HG02981 (cell line): Measurements from ENCODE around the gene CD2AP.
A peak's percentile ranks its signal among the peaks of the same experiment; 100 is the strongest.
"Not testable (repeated sequence)": the region's sequence is repeated elsewhere in the genome, so short reads cannot be mapped to it uniquely, and the experiment has no call there.

Experiments used
- ATAC-seq: cut with Tn5 transposase; IDR thresholded peaks from one replicate; pipeline ENCODE4 v1.9.1; 2021; ENCODE audit warnings: mild to moderate bottlenecking, moderate library complexity; ENCODE audit not compliant: unreplicated experiment

The CD2AP gene, protein sequence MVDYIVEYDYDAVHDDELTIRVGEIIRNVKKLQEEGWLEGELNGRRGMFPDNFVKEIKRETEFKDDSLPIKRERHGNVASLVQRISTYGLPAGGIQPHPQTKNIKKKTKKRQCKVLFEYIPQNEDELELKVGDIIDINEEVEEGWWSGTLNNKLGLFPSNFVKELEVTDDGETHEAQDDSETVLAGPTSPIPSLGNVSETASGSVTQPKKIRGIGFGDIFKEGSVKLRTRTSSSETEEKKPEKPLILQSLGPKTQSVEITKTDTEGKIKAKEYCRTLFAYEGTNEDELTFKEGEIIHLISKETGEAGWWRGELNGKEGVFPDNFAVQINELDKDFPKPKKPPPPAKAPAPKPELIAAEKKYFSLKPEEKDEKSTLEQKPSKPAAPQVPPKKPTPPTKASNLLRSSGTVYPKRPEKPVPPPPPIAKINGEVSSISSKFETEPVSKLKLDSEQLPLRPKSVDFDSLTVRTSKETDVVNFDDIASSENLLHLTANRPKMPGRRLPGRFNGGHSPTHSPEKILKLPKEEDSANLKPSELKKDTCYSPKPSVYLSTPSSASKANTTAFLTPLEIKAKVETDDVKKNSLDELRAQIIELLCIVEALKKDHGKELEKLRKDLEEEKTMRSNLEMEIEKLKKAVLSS

DNA sequence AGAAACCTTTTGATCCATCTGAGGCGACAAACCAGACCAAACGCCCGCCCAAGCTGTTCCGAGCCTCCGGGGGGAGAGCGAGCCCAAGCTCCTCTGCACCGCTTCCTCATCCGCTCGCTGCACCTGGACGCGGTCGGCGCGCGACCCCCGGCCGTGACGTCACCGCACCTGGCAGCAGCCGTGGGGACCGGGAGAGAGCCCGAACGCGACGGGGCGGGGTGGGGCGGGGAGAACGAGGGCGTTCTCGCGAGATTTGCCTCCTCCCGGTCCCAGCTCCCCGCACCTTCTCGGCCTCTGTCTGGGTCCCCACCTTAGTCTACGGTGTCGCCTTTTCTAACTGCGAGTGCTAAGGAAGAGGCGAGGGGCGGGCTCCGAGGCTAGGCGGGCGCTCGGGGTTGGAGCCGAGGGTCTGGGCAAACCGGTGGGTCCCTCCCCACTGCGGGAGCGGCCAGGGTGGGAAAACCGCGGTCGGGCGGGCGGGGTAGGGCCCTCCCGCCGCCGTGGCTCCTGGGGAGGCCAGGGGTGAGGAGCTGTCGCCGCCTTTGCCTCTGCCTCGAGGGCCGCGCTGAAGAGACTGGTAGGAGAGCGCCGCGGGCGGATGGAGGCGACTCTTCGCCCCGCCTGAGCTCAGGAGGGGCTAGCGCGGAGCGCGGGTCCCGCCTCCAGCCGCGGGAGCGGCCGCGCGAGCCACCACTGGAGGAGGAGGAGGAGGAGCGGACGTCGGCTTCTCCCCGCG, at the start of gene CD2AP:
TSS of gene CD2AP (plus strand) at position 293 of the 736 bp plus-strand sequence. CDS start 456 bp downstream, outside the sequence.
- ATAC-seq = peak; percentile 71

GRCh38 chr6:47428288-47428687, 49.3 kb upstream of the CD2AP start:
- no peak for ATAC-seq

GRCh38 chr6:47428746-47429664, 48.6 kb upstream of the CD2AP start:
- no peak for ATAC-seq

- no peak for ATAC-seq
Observed at GRCh38 chr6:47434372-47435253, 43.0 kb upstream of the CD2AP start.

GRCh38 chr6:47435254-47435612, 42.4 kb upstream of the CD2AP start:
- no peak for ATAC-seq

- ATAC-seq = peak; percentile 46
Observed at GRCh38 chr6:47437592-47437991, 40.0 kb upstream of the CD2AP start.

- peak; percentile 75 for ATAC-seq
Observed at GRCh38 chr6:47438481-47439347, 38.9 kb upstream of the CD2AP start.

DNA sequence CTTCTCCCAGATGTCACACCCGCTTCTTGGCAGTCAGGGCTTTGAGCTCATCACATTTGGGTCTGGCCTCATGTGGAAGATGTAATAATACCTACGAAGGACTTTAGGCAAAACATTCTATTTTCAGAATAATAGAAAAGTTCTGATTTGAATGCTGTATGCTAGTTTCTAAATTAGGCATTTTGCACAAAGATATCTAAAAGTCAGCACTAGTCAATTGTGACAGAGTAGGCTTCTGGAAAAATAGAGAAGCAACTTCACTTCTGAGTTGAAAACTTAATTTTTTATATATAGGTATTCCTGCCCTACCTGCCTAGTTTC, 38.3 kb upstream of the CD2AP start:
- no peak for ATAC-seq

DNA sequence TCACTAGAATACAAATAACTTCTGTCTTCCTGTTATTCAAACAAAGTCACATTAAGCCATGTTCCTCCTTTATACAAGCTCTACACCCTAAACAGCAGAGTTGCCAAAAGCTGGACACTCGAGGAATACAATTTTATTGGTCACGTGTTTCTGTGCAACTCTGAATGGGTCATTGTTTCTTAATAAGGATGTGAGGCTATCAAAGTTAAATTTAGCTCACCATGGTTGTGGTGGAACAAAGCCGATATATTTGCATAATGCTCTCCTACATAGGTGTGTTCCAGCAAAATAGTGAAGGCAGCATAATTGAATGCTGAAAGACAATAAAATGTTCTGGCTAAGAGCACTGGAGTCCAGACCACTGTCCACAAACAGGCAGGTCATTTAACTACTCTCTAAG, 36.9 kb upstream of the CD2AP start:
- peak; percentile 77 for ATAC-seq

- not testable (repeated sequence) for ATAC-seq
Observed at GRCh38 chr6:47444964-47445363, 32.6 kb upstream of the CD2AP start.

- ATAC-seq = no peak
Observed at GRCh38 chr6:47446669-47447330, 30.8 kb upstream of the CD2AP start.

DNA sequence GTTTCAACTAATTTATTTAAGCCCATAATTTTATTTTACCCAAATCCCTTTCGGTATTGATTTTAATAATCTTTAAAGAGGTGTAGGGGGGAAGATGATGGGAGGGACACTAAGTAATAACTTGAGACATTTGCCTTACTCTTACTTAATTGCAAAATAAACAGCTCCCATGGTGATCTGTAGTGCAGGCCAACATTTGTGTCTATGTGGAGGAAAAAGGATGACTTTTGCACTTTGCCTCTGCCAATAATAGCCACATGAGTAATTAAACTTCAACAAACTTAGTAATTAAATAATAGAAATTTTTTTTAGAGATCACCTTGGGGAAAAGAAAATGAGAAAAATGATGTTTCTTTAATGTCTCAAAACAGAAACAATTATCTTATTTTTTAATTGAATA, 29.9 kb upstream of the CD2AP start:
- no peak for ATAC-seq

- ATAC-seq = no peak
Observed at GRCh38 chr6:47451162-47451561, 26.4 kb upstream of the CD2AP start.

- no peak for ATAC-seq
Observed at GRCh38 chr6:47452899-47453298, 24.7 kb upstream of the CD2AP start.

DNA sequence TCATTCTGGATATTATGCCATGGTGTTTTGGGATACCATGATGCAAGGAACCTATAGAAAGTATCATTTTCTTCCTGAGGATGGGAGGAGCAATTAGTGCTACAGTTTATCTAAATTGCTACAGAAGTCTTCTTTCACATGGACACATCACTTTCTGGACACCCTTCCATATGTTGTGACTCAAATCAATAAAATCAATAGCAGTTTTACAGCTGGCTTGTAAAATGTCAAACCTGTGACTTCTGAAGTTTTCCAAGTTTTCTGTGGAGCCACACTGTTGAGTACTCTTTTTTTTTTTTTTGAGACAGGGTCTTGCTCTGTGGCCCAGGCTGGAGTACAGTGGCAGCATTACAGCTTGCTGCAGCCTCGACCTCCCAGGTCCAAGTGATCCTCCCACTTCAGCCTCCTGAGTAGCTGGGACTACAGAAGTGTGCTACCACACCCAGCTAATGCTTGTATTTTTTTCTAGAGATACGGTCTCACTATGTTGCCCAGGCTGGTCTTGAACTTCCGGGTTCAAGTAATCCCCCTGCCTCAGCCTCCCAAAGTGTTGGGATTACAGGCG, 24.1 kb upstream of the CD2AP start:
- ATAC-seq = no peak

DNA sequence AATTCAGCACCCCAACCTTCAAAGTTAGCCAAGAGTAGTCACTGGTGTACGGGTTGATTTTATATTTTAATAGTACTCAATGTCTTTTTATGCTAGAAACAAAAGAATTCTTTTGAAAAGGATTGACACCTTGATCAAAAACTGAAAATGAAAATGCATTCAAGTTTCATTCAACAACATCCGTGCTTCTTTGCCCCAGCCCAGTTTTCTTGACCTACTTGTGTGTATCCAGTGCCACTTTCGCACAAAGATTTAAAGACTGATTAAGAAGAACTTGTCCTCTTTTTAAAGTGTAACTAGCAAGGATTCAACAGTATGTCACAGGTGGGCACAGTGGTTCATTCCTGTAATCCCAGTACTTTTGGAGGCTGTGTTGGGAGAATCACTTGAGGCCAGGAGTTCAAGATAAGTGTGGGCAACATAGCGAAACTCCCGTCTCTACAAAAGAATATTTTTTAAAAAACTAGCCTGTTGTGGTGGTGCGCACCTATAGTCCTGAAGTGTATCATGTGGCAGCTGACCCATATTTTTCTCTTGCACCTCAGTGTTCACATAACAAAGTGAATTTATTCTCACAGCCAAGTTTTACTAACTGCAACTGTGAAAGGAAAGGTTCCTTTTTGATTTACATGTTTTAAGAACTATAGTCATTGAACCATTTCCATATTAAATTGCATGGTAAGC, 22.7 kb upstream of the CD2AP start:
- no peak for ATAC-seq

DNA sequence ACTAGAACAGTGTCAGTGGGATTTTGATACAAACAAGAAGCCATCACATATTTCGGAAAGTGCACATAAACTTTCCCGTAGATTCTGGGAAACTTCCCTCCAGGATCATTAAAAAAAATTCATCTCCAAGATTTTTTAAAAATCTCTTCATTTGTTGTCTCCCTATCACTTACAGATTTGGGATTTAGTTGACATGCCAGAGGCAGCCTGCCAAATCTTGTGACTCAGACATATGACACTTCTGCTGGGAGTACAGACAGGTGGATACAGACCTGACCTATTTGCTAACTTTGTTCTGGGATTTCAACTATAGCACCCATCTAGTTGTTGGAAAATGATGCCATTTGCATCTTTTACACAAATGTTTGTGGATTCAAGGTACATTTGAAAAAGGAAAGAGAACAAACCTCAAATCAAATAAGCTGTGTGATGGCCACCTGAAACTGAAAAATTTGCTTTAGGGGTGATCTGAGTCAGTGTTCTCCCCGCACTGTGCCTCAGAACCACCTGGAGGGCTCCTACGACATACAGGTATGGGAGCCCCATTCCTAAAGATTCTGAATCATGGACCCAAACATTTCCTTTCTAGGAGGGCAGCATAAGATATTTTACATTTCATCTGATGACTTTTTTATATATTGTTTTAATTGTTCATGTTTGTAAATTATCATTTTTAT, 21.9 kb upstream of the CD2AP start:
- peak; percentile 78 for ATAC-seq
